CD14-positive monocyte (primary cell): ENCODE measurements around the gene LYSET. TPM values are rescaled to one million over a fixed set of nuclear protein-coding genes. Genes with fewer than 3 reads are reported as not detected.

Experiments used
- DNase-seq, 3 donors: peaks; one replicate each; pipeline ENCODE4 v3.0.0-alpha.2; 2011 to 2022
- H2AFZ ChIP-seq: 2 replicates; pipeline ENCODE4 v1.6.0; 2012; ENCODE audit warnings: mild to moderate bottlenecking, low read depth, low read length, inconsistent platforms; ENCODE audit not compliant: insufficient read depth, poor library complexity, severe bottlenecking
- H3K27ac ChIP-seq, 2 donors: 1 replicate in 1 of 2; 2 replicates in 1 of 2; pipeline ENCODE4 v1.5.1; 2012 to 2013; ENCODE audit warnings: low read length in 2 of 2, control low read depth in 1 of 2, inconsistent platforms in 1 of 2, low read depth in 1 of 2, mild to moderate bottlenecking in 1 of 2
- H3K27me3 ChIP-seq, 2 donors: one replicate each; pipeline versions ENCODE4 v1.6.0 to v1.6.1; 2011 to 2013; ENCODE audit warnings: low read length in 2 of 2; ENCODE audit not compliant: control insufficient read depth in 2 of 2, insufficient read depth in 2 of 2
- H3K36me3 ChIP-seq, 2 donors: replicated peaks in 1 of 2; 1 replicate in 1 of 2; 2 replicates in 1 of 2; pipeline versions ENCODE4 v1.5.1 to v1.6.1; 2012 to 2013; ENCODE audit warnings: low read length in 2 of 2, control low read depth in 1 of 2, inconsistent platforms in 1 of 2, mild to moderate bottlenecking in 1 of 2; ENCODE audit not compliant: insufficient read depth in 2 of 2, control insufficient read depth in 1 of 2
- H3K4me1 ChIP-seq, 2 donors: 1 replicate in 1 of 2; 2 replicates in 1 of 2; pipeline versions ENCODE4 v1.5.1 to v1.6.1; 2012 to 2013; ENCODE audit warnings: low read length in 2 of 2, control low read depth in 1 of 2, inconsistent platforms in 1 of 2, mild to moderate bottlenecking in 1 of 2, moderate library complexity in 1 of 2; ENCODE audit not compliant: insufficient read depth in 2 of 2, control insufficient read depth in 1 of 2
- H3K4me2 ChIP-seq: replicated peaks from 2 replicates; pipeline ENCODE3; 2012; ENCODE audit warnings: low read length, moderate library complexity, mild to moderate bottlenecking; ENCODE audit not compliant: poor library complexity, severe bottlenecking; ENCODE audit errors: extremely low read depth
- H3K4me3 ChIP-seq, 3 experiments: fragments of 200-600 bp in 1 of 3; sonication (generic) in 1 of 3; replicated peaks in 1 of 3; 1 replicate in 2 of 3; 2 replicates in 1 of 3; pipeline ENCODE4 v1.5.1; 2011 to 2013; ENCODE audit warnings: low read length in 3 of 3, mild to moderate bottlenecking in 3 of 3, control low read depth in 2 of 3, low read depth in 2 of 3, inconsistent platforms in 1 of 3, moderate library complexity in 1 of 3
- H3K79me2 ChIP-seq: 2 replicates; pipeline ENCODE4 v1.6.0; 2012; ENCODE audit warnings: mild to moderate bottlenecking, control low read depth, inconsistent platforms, low read length, moderate library complexity; ENCODE audit not compliant: insufficient read depth
- H3K9ac ChIP-seq: 2 replicates; pipeline ENCODE4 v1.6.0; 2017; ENCODE audit warnings: low read length, mild to moderate bottlenecking; ENCODE audit not compliant: insufficient read depth, poor library complexity, severe bottlenecking
- H3K9me3 ChIP-seq, 2 donors: replicated peaks in 1 of 2; 1 replicate in 1 of 2; 2 replicates in 1 of 2; pipeline versions ENCODE4 v1.5.1 to v1.6.1; 2012 to 2013; ENCODE audit warnings: low read length in 2 of 2, control low read depth in 1 of 2; ENCODE audit not compliant: control insufficient read depth in 1 of 2, insufficient read depth in 1 of 2
- H4K20me1 ChIP-seq: 2 replicates; pipeline ENCODE4 v1.6.0; 2012; ENCODE audit warnings: mild to moderate bottlenecking, low read length, control low read depth, moderate library complexity; ENCODE audit not compliant: insufficient read depth
- H3K27ac Mint-ChIP-seq, 7 donors: one replicate each; pipeline ENCODE4 v1.8.0; 2020; ENCODE audit warnings: mild to moderate bottlenecking in 7 of 7, mixed read lengths in 7 of 7, moderate library complexity in 6 of 7, inconsistent platforms in 2 of 7
- H3K27me3 Mint-ChIP-seq, 3 donors: one replicate each; pipeline ENCODE4 v1.8.0; 2021 to 2022; ENCODE audit warnings: low read depth in 3 of 3, mild to moderate bottlenecking in 3 of 3, mixed read lengths in 3 of 3, moderate library complexity in 3 of 3, inconsistent platforms in 1 of 3
- H3K36me3 Mint-ChIP-seq, 2 donors: one replicate each; pipeline ENCODE4 v1.8.0; 2020; ENCODE audit warnings: mixed read lengths in 2 of 2, inconsistent platforms in 1 of 2, mild to moderate bottlenecking in 1 of 2
- H3K4me1 Mint-ChIP-seq: one replicate; pipeline ENCODE4 v1.8.0; 2020; ENCODE audit warnings: mild to moderate bottlenecking, mixed read lengths
- H3K4me3 Mint-ChIP-seq, 2 donors: one replicate each; pipeline ENCODE4 v1.8.0; 2020; ENCODE audit warnings: mild to moderate bottlenecking in 2 of 2, mixed read lengths in 2 of 2, moderate library complexity in 1 of 2
- H3K9me3 Mint-ChIP-seq, 7 donors: one replicate each; pipeline ENCODE4 v1.8.0; 2020 to 2022; ENCODE audit warnings: mixed read lengths in 7 of 7, mild to moderate bottlenecking in 6 of 7, moderate library complexity in 6 of 7, inconsistent platforms in 2 of 7
- CTCF ChIP-seq: fragments of 200-600 bp; IDR thresholded peaks from one replicate; pipeline ENCODE4 v1.8.0; 2022; ENCODE audit warnings: antibody characterized with exemption, mild to moderate bottlenecking
- WGBS: methylation state at CpG from one replicate; pipeline ENCODE4 v1.1.5; 2013; ENCODE audit warnings: missing lambda C conversion rate; ENCODE audit not compliant: insufficient coverage; 5-methylcytosine and 5-hydroxymethylcytosine counted together
- intact Hi-C, 2 donors: fragments of 100-400 bp; cut with micrococcal nuclease; formaldehyde crosslinking; loops; one replicate each; pipeline versions ENCODE4 v1.15.0 to v1.15.1; 2023
- polyA plus RNA-seq, 3 donors: library from polyadenylated mRNA; depleted of rRNA in 1 of 3; unstranded in 2 of 3; stranded (reverse) in 1 of 3; fragments of 300-500 nt in 2 of 3; fragments of >200 nt in 1 of 3; fragmentation: Illumina TruSeq in 2 of 3; gene quantifications; 1 replicate in 2 of 3; 2 replicates in 1 of 3; pipeline ENCODE4 v1.2.3, GENCODE V29; 2012 to 2021

The LYSET gene
- polyA plus RNA-seq, 3 donors: 10.8 to 43.3 (median 36.9) TPM

- no peak overlapping the region for H3K27ac ChIP-seq
- H3K4me1 ChIP-seq: peaks cover 0 to 10% of the 10 kb centered on the region in 2 donors
- peaks cover 0 to 12% of the 10 kb centered on the region in 2 donors for H3K36me3 ChIP-seq
- peaks cover 26 to 39% (median 28%) of the 10 kb centered on the region in 3 donors for H3K27me3 Mint-ChIP-seq
- WGBS: 70% methylated on average over 10 of the region's 10 CpGs
- no peak overlapping the region for H3K27ac Mint-ChIP-seq
- TF ChIP-seq CTCF: no peak
- H3K9ac ChIP-seq: no peak overlapping the region
- intact Hi-C loops: no loop called here
- H3K9me3 ChIP-seq: no peaks in the 10 kb centered on the region
- H3K4me3 ChIP-seq: no peak overlapping the region
- no peak overlapping the region for H3K4me3 Mint-ChIP-seq
- DNase-seq: no peak
- H4K20me1 ChIP-seq: no peaks in the 10 kb centered on the region
- H3K27me3 ChIP-seq: peaks cover 0 to 18% of the 10 kb centered on the region in 2 donors
- no peak overlapping the region for H3K4me2 ChIP-seq
- H3K79me2 ChIP-seq: no peaks in the 10 kb centered on the region
- H3K4me1 Mint-ChIP-seq: peaks cover 15% of the 10 kb centered on the region
- H3K36me3 Mint-ChIP-seq: peaks cover 7 to 9% of the 10 kb centered on the region in 2 donors
- H3K9me3 Mint-ChIP-seq: peaks cover 0 to 10% (median 0%) of the 10 kb centered on the region in 7 donors
- H2AFZ ChIP-seq: no peak overlapping the region
Observed at GRCh38 chr14:93234798-93235197, 49.7 kb downstream of the LYSET start.

Other genes with a start within 250 kb of the LYSET start
- gene ITPK1, start 69.4 kb upstream of the LYSET start, polyA plus RNA-seq: 100 to 1,000 TPM in 1 of 3 donors, 10 to 100 TPM in 2; 57.1 to 144 (median 63.0) TPM
- gene MOAP1, start 420 bp upstream of the LYSET start, polyA plus RNA-seq: 10 to 100 TPM; 22.5 to 53.9 (median 22.6) TPM
- gene GON7, start 21.7 kb downstream of the LYSET start, polyA plus RNA-seq: 10 to 100 TPM in 2 of 3 donors, 1 to 10 TPM in 1; 4.8 to 24.0 (median 22.7) TPM
- gene UBR7, start 21.9 kb downstream of the LYSET start, polyA plus RNA-seq: 10 to 100 TPM in 2 of 3 donors, 1 to 10 TPM in 1; 8.2 to 16.7 (median 14.0) TPM
- gene BTBD7, start 147.7 kb downstream of the LYSET start, polyA plus RNA-seq: 1 to 10 TPM; 8.3 to 8.6 (median 8.5) TPM
- gene COX8C, start 161.9 kb downstream of the LYSET start, polyA plus RNA-seq: not detected
- under 1 TPM in 2 of 3 donors, not detected in 1; 0.01 to 0.02 TPM for gene UNC79, start 245.6 kb downstream of the LYSET start, polyA plus RNA-seq